ENCODE results near the gene CAT. TPM values are rescaled to one million over a fixed set of nuclear protein-coding genes. Genes with fewer than 3 reads are reported as not detected.
A peak's percentile ranks its signal among the peaks of the same experiment; 100 is the strongest.

The CAT gene
- total RNA-seq, 1 donor from 2014 or later, result 31.1 TPM

DNA sequence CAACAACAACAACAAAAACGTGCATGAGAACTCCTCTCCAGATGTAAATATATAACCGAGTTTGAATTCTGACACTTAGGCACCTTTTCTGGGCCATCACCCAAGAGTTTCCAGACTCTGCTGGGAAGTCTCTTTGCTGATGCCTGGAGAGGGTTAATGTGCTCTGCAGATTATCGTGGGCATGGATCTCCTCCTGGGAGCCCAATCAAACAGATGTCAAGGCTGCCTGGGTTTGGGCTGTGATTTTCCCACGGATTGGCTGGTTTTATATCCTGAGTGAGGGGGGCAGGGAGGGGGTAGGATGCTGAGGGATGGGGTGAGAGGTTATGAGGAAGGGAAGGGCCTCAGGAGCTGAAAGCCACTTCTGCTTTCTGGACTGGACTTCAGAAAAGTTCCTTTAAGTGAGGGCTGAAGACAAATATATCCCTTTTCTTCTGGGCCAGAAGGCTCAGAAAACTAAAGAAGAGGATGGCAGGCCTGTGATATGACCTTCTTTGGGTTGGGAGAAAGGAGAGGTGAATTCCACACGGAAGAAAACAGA is 70.7 kb downstream of the CAT start:
- DNase-seq (ENCODE audit: low spot score), result no peak
- no peaks in the 10 kb centered on the region for H3K4me1 Mint-ChIP-seq (ENCODE audit: low read depth)
- H3K9me3 Mint-ChIP-seq (ENCODE audit: low read depth), result no peaks in the 10 kb centered on the region
- peaks cover 2% of the 10 kb centered on the region for H3K27me3 Mint-ChIP-seq (ENCODE audit: low read depth)
- no peaks in the 10 kb centered on the region for H3K36me3 Mint-ChIP-seq (ENCODE audit: low read depth)
- no peak for TF ChIP-seq CTCF (IDR thresholded peaks at IDR 0.05)
- H3K27ac Mint-ChIP-seq (ENCODE audit: unreplicated experiment), result no peak overlapping the region
- H3K4me3 Mint-ChIP-seq (ENCODE audit: unreplicated experiment), result no peak overlapping the region

DNA sequence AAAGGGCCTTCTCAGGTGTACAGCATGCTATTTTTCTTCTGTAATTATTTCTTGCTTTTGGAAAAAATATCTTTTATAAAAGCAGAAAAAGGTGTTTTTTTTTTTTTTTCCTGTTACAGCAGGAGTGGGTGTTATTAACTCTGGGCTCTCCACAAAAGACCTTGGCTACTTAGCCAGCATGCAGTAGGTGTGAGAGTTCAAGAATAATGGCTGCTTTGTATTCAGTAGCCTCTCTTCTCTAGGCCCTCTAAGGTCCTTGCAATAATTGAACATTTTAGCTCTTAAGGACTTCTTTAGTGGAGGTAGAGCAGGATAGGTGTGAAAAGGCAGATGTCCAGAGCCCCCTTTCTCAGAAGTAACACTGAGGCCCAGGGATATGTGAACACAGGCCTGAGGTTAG is 71.5 kb downstream of the CAT start:
- Mint-ChIP-seq H3K4me3 (ENCODE audit: unreplicated experiment) (no peak overlapping the region), H3K27me3 (ENCODE audit: low read depth) (peaks cover 2% of the 10 kb centered on the region), H3K9me3 (ENCODE audit: low read depth) (no peaks in the 10 kb centered on the region), H3K36me3 (ENCODE audit: low read depth) (no peaks in the 10 kb centered on the region), H3K27ac (ENCODE audit: unreplicated experiment) (no peak overlapping the region), H3K4me1 (ENCODE audit: low read depth) (no peaks in the 10 kb centered on the region)
- DNase-seq (ENCODE audit: low spot score), result no peak
- no peak for TF ChIP-seq CTCF (IDR thresholded peaks at IDR 0.05)

DNA sequence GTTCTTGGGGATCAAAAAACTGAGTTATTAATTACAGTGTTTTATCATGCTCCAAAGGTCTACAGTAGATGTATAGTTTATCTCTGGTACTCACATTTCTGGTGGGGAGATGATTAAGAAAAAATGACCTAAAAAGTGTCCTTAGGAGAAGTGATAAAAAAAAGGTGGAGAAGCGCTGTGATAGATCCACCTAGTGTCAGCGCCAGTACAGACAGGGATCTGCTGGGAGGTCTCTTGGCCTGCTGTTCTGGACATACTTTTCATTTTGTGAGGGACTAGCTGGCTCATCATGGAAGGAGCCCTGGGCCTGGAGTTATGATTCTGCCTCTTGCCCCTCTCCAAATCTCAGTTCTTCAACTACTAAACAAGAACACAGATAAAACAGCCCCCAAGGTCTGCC is 71.9 kb downstream of the CAT start:
- H3K9me3 Mint-ChIP-seq (ENCODE audit: low read depth), result no peaks in the 10 kb centered on the region
- H3K4me3 Mint-ChIP-seq (ENCODE audit: unreplicated experiment), result no peak overlapping the region
- H3K4me1 Mint-ChIP-seq (ENCODE audit: low read depth), result no peaks in the 10 kb centered on the region

GRCh38 chr11:34512840-34513681 is 74.3 kb downstream of the CAT start:
- Mint-ChIP-seq H3K27me3 (ENCODE audit: low read depth) (peaks cover 9% of the 10 kb centered on the region), H3K4me3 (ENCODE audit: unreplicated experiment) (no peak overlapping the region), H3K27ac (ENCODE audit: unreplicated experiment) (no peak overlapping the region), H3K36me3 (ENCODE audit: low read depth) (no peaks in the 10 kb centered on the region), H3K4me1 (ENCODE audit: low read depth) (no peaks in the 10 kb centered on the region), H3K9me3 (ENCODE audit: low read depth) (no peaks in the 10 kb centered on the region)
- peak; percentile 80 for TF ChIP-seq CTCF (IDR thresholded peaks at IDR 0.05)
- no peak for DNase-seq (ENCODE audit: low spot score)

More for the DNA sequence above, 71.9 kb downstream of the CAT start:
- DNase-seq (ENCODE audit: low spot score), result no peak
- H3K36me3 Mint-ChIP-seq (ENCODE audit: low read depth), result no peaks in the 10 kb centered on the region
- H3K27ac Mint-ChIP-seq (ENCODE audit: unreplicated experiment), result no peak overlapping the region
- H3K27me3 Mint-ChIP-seq (ENCODE audit: low read depth), result peaks cover 1% of the 10 kb centered on the region
- TF ChIP-seq CTCF (IDR thresholded peaks at IDR 0.05), result no peak

DNA sequence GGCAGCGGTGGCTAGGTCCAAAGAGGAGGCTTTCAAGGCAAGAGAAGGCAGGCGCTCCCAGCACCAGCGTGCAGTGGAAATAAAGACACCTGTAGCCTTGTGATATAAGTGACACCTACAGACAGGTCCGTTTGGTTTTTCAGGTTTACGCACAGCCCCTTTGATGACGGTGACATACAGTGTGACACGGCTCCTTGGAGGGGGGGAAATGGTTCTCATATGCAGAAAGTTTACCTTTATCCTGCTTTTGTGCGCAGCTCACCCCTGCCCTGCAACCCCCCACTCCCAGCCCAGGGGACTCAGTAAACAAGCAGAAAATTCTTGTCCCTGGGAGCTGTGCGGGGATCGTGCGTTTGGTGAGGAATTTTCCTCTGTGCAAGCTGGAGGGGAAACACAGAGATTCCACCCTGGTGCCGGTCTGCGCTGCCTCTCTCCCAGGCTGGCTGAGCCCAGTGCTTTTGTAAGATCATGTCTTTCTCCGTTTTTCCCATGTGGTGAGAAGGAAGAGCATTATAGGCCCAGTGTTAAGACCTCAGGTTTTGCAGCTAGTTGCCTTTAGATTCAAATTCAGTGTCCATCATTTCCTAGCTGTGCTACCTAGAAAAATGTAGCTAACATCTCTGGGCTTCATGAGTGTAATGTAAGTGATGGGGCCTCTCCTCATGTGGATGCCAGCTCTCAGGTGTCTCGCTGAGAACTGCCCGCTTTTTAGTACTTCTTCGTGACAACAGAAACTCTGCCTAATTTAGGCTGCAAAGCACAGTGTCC is 75.1 kb downstream of the CAT start, which contains the start of gene ELF5:
Gene ELF5, minus strand, starts transcription at position 113 of the 768 bp plus-strand sequence. CDS start 8,045 bp downstream, outside the sequence.
- Mint-ChIP-seq H3K9me3 (ENCODE audit: low read depth) (no peaks in the 10 kb centered on the region), H3K4me1 (ENCODE audit: low read depth) (no peaks in the 10 kb centered on the region), H3K36me3 (ENCODE audit: low read depth) (no peaks in the 10 kb centered on the region), H3K4me3 (ENCODE audit: unreplicated experiment) (no peak within 1 kb of the TSS), H3K27ac (ENCODE audit: unreplicated experiment) (no peak within 1 kb of the TSS), H3K27me3 (ENCODE audit: low read depth) (peaks cover 11% of the 10 kb centered on the region)
- DNase-seq (ENCODE audit: low spot score), result no peak
- TF ChIP-seq CTCF (IDR thresholded peaks at IDR 0.05), result no peak

Measured in chondrocyte (in vitro differentiated cells).